Measurements from ENCODE around the gene CNTNAP2.
"Not testable (repeated sequence)": the region's sequence is repeated elsewhere in the genome, so short reads cannot be mapped to it uniquely, and the experiment has no call there.

CNTNAP2 gene

GRCh38 chr7:147569116-147569913, 1452.7 kb downstream of the CNTNAP2 start:
- no peak for DNase-seq (ENCODE audit: low read depth)

- DNase-seq (ENCODE audit: low read depth) = no peak
These were observed 1453.8 kb downstream of the CNTNAP2 start for GRCh38 chr7:147570390-147570789.

DNA sequence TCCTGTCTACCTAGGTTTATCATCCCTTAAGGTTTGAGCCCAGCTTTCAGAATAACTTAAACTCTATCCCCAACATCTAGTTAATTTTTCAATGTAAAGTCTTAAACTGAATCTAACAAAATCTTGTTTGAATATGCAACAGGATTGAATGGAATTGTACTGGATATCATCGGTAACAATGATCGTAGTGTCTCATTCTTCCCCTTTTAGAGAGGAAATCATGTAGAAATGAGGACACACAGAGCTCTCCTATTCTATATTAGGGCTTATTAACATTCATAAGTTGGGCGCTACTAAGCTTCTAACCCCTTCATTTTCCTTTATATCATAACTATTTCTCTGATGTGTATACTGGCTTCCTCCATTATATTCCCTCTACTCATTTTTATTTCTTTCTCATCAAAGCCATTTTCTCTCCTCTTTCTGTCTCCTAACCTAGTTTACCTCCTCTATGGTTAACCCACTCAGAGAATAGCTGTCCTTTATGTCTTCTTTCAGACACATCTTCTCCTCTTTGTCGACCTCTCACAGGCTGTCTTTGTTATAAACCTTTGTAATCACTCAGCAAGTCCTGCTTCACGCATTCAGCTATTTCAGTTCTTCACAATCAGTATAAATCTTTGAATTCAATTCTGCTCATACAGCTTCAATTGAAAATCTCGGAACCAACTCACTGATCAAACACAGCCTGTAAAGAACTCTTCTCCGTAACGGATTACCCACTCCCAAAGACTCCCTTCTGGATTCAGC, 1455.0 kb downstream of the CNTNAP2 start:
- no peak for DNase-seq (ENCODE audit: low read depth)

GRCh38 chr7:147578196-147578595, 1461.6 kb downstream of the CNTNAP2 start:
- DNase-seq (ENCODE audit: low read depth) = peak; percentile 3

DNA sequence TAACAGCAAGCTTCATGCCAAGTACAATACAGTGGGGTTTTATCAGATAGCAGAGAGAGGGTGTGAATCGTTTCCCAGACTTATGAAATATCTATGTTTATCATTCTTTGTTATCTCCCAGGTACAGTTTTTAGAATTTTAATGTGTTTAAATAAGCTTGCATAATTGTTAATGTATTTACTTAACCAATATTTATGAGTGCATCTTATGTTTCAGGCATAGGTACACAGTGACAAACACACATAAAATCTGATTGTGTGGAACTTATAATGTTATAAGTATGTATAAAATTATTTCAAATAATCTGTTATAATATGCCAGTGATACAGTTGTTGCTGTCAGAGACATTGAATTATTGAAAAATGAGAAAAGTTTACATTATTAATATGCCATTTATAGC, 1462.5 kb downstream of the CNTNAP2 start:
- no peak for DNase-seq (ENCODE audit: low read depth)

DNA sequence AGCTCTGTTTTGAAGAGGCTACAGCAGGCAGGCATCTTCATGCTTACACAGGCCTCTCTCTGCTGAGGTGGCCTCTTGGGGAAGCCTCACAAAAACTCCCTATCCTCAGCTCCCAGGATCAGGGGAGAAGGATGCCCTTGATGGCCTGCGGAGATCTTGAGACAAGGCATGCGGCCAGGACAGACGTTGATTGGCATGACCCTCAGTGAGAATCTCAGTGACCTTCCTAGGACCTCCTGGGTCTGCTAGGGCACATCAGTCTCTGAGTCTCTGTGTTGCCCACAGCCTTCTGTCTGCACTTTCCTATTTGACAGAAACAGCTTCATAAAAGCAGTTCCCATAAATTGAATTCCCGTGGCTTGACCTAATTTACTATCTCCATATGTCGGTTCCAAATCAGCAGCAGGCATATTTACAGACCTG, 1468.2 kb downstream of the CNTNAP2 start:
- no peak for DNase-seq (ENCODE audit: low read depth)

GRCh38 chr7:147586110-147586509, 1469.5 kb downstream of the CNTNAP2 start:
- no peak for DNase-seq (ENCODE audit: low read depth)

GRCh38 chr7:147586526-147586925, 1469.9 kb downstream of the CNTNAP2 start:
- DNase-seq (ENCODE audit: low read depth) = no peak

GRCh38 chr7:147593271-147594057, 1476.9 kb downstream of the CNTNAP2 start:
- DNase-seq (ENCODE audit: low read depth) = no peak

DNA sequence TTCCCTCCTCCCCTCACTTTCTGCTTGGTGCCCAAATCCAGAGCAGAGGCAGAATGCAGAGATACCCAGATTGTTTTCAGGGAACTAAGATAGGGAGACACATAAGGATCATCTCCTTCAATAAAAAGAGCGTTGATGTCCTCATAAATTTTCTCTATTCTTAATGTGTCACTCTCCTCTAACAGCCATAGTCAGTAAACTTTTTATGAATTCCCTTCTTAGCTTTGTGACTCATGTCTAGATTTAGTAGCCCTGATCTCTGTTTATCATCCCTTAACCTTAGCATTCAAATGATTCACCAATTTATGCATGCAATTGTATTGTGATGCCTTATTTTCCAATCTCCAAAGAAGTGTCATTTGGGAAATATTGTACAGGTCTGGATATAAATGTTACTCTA, 1478.4 kb downstream of the CNTNAP2 start:
- DNase-seq (ENCODE audit: low read depth) = no peak

DNA sequence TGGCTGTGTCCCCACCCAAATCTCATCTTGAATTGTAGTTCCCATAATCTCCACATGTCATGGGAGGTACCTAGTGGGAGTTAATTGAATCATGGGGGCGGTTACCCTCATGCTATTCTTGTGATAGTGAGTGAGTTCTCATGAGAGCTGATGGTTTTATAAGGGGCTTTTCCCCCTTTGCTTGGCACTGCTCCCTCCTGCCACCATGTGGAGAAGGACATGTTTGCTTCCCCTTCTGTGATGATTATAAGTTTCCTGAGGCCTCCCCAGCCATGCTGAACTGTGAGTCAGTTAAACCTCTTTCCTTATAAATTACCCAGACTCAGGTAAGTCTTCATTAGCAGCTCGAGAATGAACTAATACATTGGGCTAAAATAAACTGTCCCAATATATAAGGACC, 1482.1 kb downstream of the CNTNAP2 start:
- DNase-seq (ENCODE audit: low read depth) = not testable (repeated sequence)

GRCh38 chr7:147605323-147605722, 1488.7 kb downstream of the CNTNAP2 start:
- DNase-seq (ENCODE audit: low read depth) = no peak

GRCh38 chr7:147607157-147607800, 1490.7 kb downstream of the CNTNAP2 start:
- DNase-seq (ENCODE audit: low read depth) = no peak

DNA sequence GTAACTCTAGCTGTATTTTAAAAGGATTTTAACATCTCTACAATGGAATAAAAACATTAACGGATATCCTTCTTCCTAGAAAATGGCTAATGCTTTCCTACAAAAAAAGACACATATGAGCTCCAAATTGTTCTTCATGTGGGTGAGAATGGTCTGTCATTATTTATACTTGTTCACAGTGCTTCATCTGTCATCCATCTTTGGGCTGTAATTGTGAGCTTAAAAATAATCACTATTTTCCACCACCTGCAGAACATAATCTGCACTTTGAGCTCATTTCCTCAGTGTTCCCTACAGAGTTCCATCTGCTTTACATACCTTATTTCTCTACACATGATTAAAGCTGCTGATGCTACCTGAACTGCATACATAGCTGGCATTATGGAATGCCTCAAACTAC, 1494.8 kb downstream of the CNTNAP2 start:
- no peak for DNase-seq (ENCODE audit: low read depth)

DNA sequence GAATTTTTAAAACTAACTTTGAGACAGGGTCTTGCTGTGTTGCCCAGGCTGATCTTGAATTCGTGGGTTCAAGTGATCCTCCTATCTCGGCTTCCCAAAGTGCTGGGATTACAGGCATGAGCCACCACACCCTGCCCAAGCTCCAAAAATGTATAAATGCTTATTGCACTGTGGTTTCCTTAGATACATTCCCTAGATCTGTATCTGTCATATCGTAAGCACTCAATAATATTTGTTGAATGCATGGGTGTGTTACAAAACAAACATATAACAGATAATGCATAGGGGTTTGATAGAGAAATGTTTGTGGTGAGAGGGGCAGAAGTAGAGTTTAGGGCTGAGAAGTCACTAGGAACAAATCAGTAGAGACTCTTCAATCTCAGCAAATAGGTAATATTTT, 1518.7 kb downstream of the CNTNAP2 start:
- DNase-seq (ENCODE audit: low read depth) = no peak

GRCh38 chr7:147636553-147636952, 1520.0 kb downstream of the CNTNAP2 start:
- DNase-seq (ENCODE audit: low read depth) = no peak

- no peak for DNase-seq (ENCODE audit: low read depth)
These were observed 1522.0 kb downstream of the CNTNAP2 start for GRCh38 chr7:147638566-147638965.

GRCh38 chr7:147639037-147639436, 1522.4 kb downstream of the CNTNAP2 start:
- no peak for DNase-seq (ENCODE audit: low read depth)

DNA sequence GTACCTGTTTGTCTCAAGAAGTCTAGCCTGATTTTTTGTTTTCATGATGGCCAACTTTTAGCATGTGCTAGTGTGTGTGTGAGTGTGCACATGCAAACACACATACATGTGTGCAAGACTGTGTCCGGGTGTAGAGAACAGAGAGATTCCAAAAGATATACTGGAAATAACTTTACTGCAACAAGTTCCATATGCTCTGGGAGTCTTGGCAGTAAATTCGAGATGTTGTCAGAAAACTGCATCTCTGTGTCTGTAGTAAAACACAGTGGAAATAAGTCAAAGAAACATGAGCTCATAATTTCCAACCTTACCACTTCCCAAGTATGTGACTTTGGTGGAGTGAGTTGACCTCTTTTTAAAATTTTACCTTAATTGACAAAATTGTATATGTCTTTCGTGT, 1523.2 kb downstream of the CNTNAP2 start:
- no peak for DNase-seq (ENCODE audit: low read depth)

GRCh38 chr7:147640821-147641220, 1524.2 kb downstream of the CNTNAP2 start:
- no peak for DNase-seq (ENCODE audit: low read depth)

GRCh38 chr7:147646568-147646967, 1530.0 kb downstream of the CNTNAP2 start:
- no peak for DNase-seq (ENCODE audit: low read depth)

- DNase-seq (ENCODE audit: low read depth) = no peak
These were observed 1534.4 kb downstream of the CNTNAP2 start for GRCh38 chr7:147650991-147651390.
